ENCODE results near the gene UBR4. TPM values are rescaled to one million over a fixed set of nuclear protein-coding genes. Genes with fewer than 3 reads are reported as not detected.

UBR4 gene
- polyA plus RNA-seq, 3 donors: 44.3 to 93.8 (median 49.4) TPM

DNA sequence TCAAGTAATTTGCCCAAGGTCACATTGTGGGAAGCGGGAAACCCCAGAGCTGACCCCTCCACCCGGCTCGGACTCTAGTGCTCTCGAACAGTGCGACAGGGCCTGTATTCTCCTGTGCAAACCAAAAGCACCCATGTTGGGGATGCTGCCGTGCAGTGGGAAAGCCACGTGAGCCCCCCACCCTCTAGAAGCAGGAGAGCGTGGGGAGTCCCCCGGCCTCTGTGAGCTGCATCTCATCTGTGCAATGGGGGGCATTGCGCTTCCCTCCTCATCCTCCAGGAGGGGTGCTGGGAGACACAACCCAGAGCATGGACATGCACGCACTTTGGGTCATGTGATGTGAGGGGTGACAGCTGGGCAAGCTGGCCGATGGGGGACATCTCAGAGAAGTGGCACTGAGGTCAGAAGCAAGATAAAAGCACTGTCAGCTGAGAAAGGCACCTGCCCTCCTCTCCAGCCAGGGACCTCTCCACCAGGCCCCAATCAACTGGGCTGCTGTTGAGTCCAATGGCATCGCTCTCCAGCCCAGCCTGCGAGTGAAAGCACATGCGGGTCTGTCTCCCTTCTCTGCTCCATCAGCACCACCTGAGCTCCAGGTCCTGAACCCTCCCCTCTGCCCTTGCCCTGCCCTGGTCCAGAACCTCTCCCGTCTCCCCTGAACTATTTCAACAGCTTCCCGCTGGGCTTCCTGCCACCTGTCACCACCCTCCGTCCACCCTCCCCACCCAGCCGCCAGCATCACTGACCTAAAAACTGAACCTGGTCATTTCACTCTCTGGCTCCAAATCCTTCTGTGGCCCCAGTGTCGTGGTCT is 177.2 kb downstream of the UBR4 start:
- intact Hi-C loops (cut with micrococcal nuclease): no loop called here
- no peak for DNase-seq
- no peak overlapping the region for H3K4me3 Mint-ChIP-seq
- TF ChIP-seq, protein P1, sequence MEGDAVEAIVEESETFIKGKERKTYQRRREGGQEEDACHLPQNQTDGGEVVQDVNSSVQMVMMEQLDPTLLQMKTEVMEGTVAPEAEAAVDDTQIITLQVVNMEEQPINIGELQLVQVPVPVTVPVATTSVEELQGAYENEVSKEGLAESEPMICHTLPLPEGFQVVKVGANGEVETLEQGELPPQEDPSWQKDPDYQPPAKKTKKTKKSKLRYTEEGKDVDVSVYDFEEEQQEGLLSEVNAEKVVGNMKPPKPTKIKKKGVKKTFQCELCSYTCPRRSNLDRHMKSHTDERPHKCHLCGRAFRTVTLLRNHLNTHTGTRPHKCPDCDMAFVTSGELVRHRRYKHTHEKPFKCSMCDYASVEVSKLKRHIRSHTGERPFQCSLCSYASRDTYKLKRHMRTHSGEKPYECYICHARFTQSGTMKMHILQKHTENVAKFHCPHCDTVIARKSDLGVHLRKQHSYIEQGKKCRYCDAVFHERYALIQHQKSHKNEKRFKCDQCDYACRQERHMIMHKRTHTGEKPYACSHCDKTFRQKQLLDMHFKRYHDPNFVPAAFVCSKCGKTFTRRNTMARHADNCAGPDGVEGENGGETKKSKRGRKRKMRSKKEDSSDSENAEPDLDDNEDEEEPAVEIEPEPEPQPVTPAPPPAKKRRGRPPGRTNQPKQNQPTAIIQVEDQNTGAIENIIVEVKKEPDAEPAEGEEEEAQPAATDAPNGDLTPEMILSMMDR (IDR thresholded peaks at IDR 0.05): no peak
- Histone ChIP-seq H4K20me1 (ENCODE audit: insufficient read depth, low read length) (no peaks in the 10 kb centered on the region), H3K4me2 (replicated peaks; ENCODE audit: extremely low read depth, low read length, poor library complexity, severe bottlenecking) (no peak overlapping the region), H3K4me3 (replicated peaks in 1 of 3; ENCODE audit: low read depth in 2 of 3, low read length in 3 of 3) (no peak overlapping the region), H2AFZ (ENCODE audit: insufficient read depth, low read depth, low read length, poor library complexity, severe bottlenecking) (no peak overlapping the region), H3K36me3 (replicated peaks in 1 of 2; ENCODE audit: control insufficient read depth in 1 of 2, insufficient read depth in 2 of 2, low read length in 2 of 2) (no peaks in the 10 kb centered on the region), H3K4me1 (ENCODE audit: control insufficient read depth in 1 of 2, insufficient read depth in 2 of 2, low read length in 2 of 2) (no peaks in the 10 kb centered on the region), H3K27ac (ENCODE audit: low read depth in 1 of 2, low read length in 2 of 2) (no peak overlapping the region), H3K79me2 (ENCODE audit: insufficient read depth, low read length) (no peaks in the 10 kb centered on the region), H3K9ac (ENCODE audit: insufficient read depth, low read length, poor library complexity, severe bottlenecking) (no peak overlapping the region), H3K27me3 (ENCODE audit: control insufficient read depth in 2 of 2, insufficient read depth in 2 of 2, low read length in 2 of 2) (peaks cover 0 to 9% of the 10 kb centered on the region in 2 donors), H3K9me3 (replicated peaks in 1 of 2; ENCODE audit: control insufficient read depth in 1 of 2, insufficient read depth in 1 of 2, low read length in 2 of 2) (no peaks in the 10 kb centered on the region)
- H3K27me3 Mint-ChIP-seq (ENCODE audit: low read depth in 3 of 3): peaks cover 18 to 31% (median 20%) of the 10 kb centered on the region in 3 donors
- no peaks in the 10 kb centered on the region for H3K9me3 Mint-ChIP-seq
- H3K36me3 Mint-ChIP-seq: no peaks in the 10 kb centered on the region
- whole genome bisulfite sequencing (ENCODE audit: insufficient coverage): 81% methylated on average over 13 of the region's 20 CpGs
- no peaks in the 10 kb centered on the region for H3K4me1 Mint-ChIP-seq
- no peak overlapping the region for H3K27ac Mint-ChIP-seq

DNA sequence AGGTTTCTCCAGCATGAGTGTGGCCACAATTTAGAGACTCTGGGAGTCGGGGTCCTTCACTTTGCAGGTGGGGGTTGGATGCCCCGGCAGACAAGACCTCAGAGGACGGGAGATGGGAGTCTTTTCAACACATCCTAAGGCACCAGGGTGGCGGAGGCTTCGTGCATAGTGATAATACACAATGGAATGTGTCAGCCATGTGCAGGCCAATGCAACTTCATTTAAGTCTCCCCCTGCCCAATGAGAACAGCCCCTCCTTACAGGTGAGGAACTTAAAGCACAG is 177.7 kb downstream of the UBR4 start:
- Mint-ChIP-seq H3K4me1 (no peaks in the 10 kb centered on the region), H3K27me3 (ENCODE audit: low read depth in 3 of 3) (peaks cover 17 to 37% (median 25%) of the 10 kb centered on the region in 3 donors), H3K9me3 (no peaks in the 10 kb centered on the region), H3K36me3 (no peaks in the 10 kb centered on the region), H3K4me3 (no peak overlapping the region), H3K27ac (no peak overlapping the region)
- no peak overlapping the region for H3K9ac ChIP-seq (ENCODE audit: insufficient read depth, low read length, poor library complexity, severe bottlenecking)
- no peak overlapping the region for H3K4me3 ChIP-seq (replicated peaks in 1 of 3; ENCODE audit: low read depth in 2 of 3, low read length in 3 of 3)
- H4K20me1 ChIP-seq (ENCODE audit: insufficient read depth, low read length): no peaks in the 10 kb centered on the region
- TF ChIP-seq, protein P1 (IDR thresholded peaks at IDR 0.05): no peak
- H3K4me2 ChIP-seq (replicated peaks; ENCODE audit: extremely low read depth, low read length, poor library complexity, severe bottlenecking): no peak overlapping the region
- H3K27me3 ChIP-seq (ENCODE audit: control insufficient read depth in 2 of 2, insufficient read depth in 2 of 2, low read length in 2 of 2): peaks cover 0 to 11% of the 10 kb centered on the region in 2 donors
- H3K79me2 ChIP-seq (ENCODE audit: insufficient read depth, low read length): no peaks in the 10 kb centered on the region
- DNase-seq: no peak
- H3K36me3 ChIP-seq (replicated peaks in 1 of 2; ENCODE audit: control insufficient read depth in 1 of 2, insufficient read depth in 2 of 2, low read length in 2 of 2): no peaks in the 10 kb centered on the region
- no peak overlapping the region for H3K27ac ChIP-seq (ENCODE audit: low read depth in 1 of 2, low read length in 2 of 2)
- no peaks in the 10 kb centered on the region for H3K9me3 ChIP-seq (replicated peaks in 1 of 2; ENCODE audit: control insufficient read depth in 1 of 2, insufficient read depth in 1 of 2, low read length in 2 of 2)
- no peak overlapping the region for H2AFZ ChIP-seq (ENCODE audit: insufficient read depth, low read depth, low read length, poor library complexity, severe bottlenecking)
- intact Hi-C loops (cut with micrococcal nuclease): no loop called here
- WGBS (ENCODE audit: insufficient coverage): 95% methylated on average over 4 of the region's 5 CpGs
- H3K4me1 ChIP-seq (ENCODE audit: control insufficient read depth in 1 of 2, insufficient read depth in 2 of 2, low read length in 2 of 2): no peaks in the 10 kb centered on the region

Data from CD14-positive monocyte (primary cell).